ENCODE measurements around the gene ACSS3.

Gene ACSS3

GRCh38 chr12:81159856-81160255 is 82.0 kb downstream of the ACSS3 start:
- Histone ChIP-seq H3K27me3 (ENCODE audit: low read depth, low read length) (no peaks in the 10 kb centered on the region), H3K9ac (ENCODE audit: low read length) (no peak overlapping the region)
- no peak for TF ChIP-seq EZH2phosphoT487 (IDR thresholded peaks at IDR 0.05; ENCODE audit: low read depth)
- no peak for TF ChIP-seq CTCF (IDR thresholded peaks at IDR 0.05; ENCODE audit: low read depth, low read length)

GRCh38 chr12:81161680-81162079 is 83.8 kb downstream of the ACSS3 start:
- H3K4me3 ChIP-seq (ENCODE audit: low read length): no peak overlapping the region

More at GRCh38 chr12:81159856-81160255, 82.0 kb downstream of the ACSS3 start:
- Histone ChIP-seq H3K4me2 (ENCODE audit: low read length) (no peak overlapping the region), H3K27ac (ENCODE audit: low read length) (no peak overlapping the region), H3K79me2 (ENCODE audit: low read length) (no peaks in the 10 kb centered on the region), H3K9me3 (ENCODE audit: insufficient read depth, low read length) (no peaks in the 10 kb centered on the region), H2AFZ (ENCODE audit: low read depth, low read length) (no peak overlapping the region), H4K20me1 (ENCODE audit: insufficient read depth, low read length) (no peaks in the 10 kb centered on the region), H3K36me3 (replicated peaks; ENCODE audit: low read depth, low read length) (no peaks in the 10 kb centered on the region), H3K4me1 (ENCODE audit: low read length) (peaks cover 7% of the 10 kb centered on the region; the same call in 1 of the 2 replicates), H3K4me3 (ENCODE audit: low read length) (no peak overlapping the region)

GRCh38 chr12:81162391-81163136 is 84.7 kb downstream of the ACSS3 start:
- Histone ChIP-seq H2AFZ (ENCODE audit: low read depth, low read length) (no peak overlapping the region), H3K9me3 (ENCODE audit: insufficient read depth, low read length) (no peaks in the 10 kb centered on the region), H3K27me3 (ENCODE audit: low read depth, low read length) (no peaks in the 10 kb centered on the region), H3K9ac (ENCODE audit: low read length) (no peak overlapping the region), H3K4me2 (ENCODE audit: low read length) (no peak overlapping the region), H3K4me3 (ENCODE audit: low read length) (no peak overlapping the region), H3K79me2 (ENCODE audit: low read length) (no peaks in the 10 kb centered on the region), H3K36me3 (replicated peaks; ENCODE audit: low read depth, low read length) (no peaks in the 10 kb centered on the region), H4K20me1 (ENCODE audit: insufficient read depth, low read length) (no peaks in the 10 kb centered on the region), H3K27ac (ENCODE audit: low read length) (no peak overlapping the region), H3K4me1 (ENCODE audit: low read length) (peaks cover 23% of the 10 kb centered on the region)
- no peak for TF ChIP-seq EZH2phosphoT487 (IDR thresholded peaks at IDR 0.05; ENCODE audit: low read depth)
- TF ChIP-seq CTCF (IDR thresholded peaks at IDR 0.05; ENCODE audit: low read depth, low read length): no peak

More at GRCh38 chr12:81161680-81162079, 83.8 kb downstream of the ACSS3 start:
- Histone ChIP-seq H3K79me2 (ENCODE audit: low read length) (no peaks in the 10 kb centered on the region), H3K4me2 (ENCODE audit: low read length) (no peak overlapping the region), H2AFZ (ENCODE audit: low read depth, low read length) (no peak overlapping the region), H3K27me3 (ENCODE audit: low read depth, low read length) (no peaks in the 10 kb centered on the region), H3K27ac (ENCODE audit: low read length) (no peak overlapping the region), H4K20me1 (ENCODE audit: insufficient read depth, low read length) (no peaks in the 10 kb centered on the region), H3K36me3 (replicated peaks; ENCODE audit: low read depth, low read length) (no peaks in the 10 kb centered on the region), H3K4me1 (ENCODE audit: low read length) (peaks cover 16% of the 10 kb centered on the region), H3K9ac (ENCODE audit: low read length) (no peak overlapping the region), H3K9me3 (ENCODE audit: insufficient read depth, low read length) (no peaks in the 10 kb centered on the region)
- TF ChIP-seq CTCF (IDR thresholded peaks at IDR 0.05; ENCODE audit: low read depth, low read length) (no peak), EZH2phosphoT487 (IDR thresholded peaks at IDR 0.05; ENCODE audit: low read depth) (no peak)

- Histone ChIP-seq H3K9me3 (ENCODE audit: insufficient read depth, low read length) (no peaks in the 10 kb centered on the region), H3K9ac (ENCODE audit: low read length) (no peak overlapping the region)
- TF ChIP-seq EZH2phosphoT487 (IDR thresholded peaks at IDR 0.05; ENCODE audit: low read depth) (no peak), CTCF (IDR thresholded peaks at IDR 0.05; ENCODE audit: low read depth, low read length) (no peak)
Measured at GRCh38 chr12:81164827-81165226, 86.9 kb downstream of the ACSS3 start.

More at GRCh38 chr12:81164827-81165226, 86.9 kb downstream of the ACSS3 start:
- H3K4me1 ChIP-seq (ENCODE audit: low read length): peaks cover 23% of the 10 kb centered on the region
- no peak overlapping the region for H3K27ac ChIP-seq (ENCODE audit: low read length)
- no peaks in the 10 kb centered on the region for H3K36me3 ChIP-seq (replicated peaks; ENCODE audit: low read depth, low read length)
- no peaks in the 10 kb centered on the region for H4K20me1 ChIP-seq (ENCODE audit: insufficient read depth, low read length)
- H3K4me3 ChIP-seq (ENCODE audit: low read length): no peak overlapping the region
- no peaks in the 10 kb centered on the region for H3K27me3 ChIP-seq (ENCODE audit: low read depth, low read length)
- no peak overlapping the region for H2AFZ ChIP-seq (ENCODE audit: low read depth, low read length)
- H3K4me2 ChIP-seq (ENCODE audit: low read length): no peak overlapping the region
- H3K79me2 ChIP-seq (ENCODE audit: low read length): no peaks in the 10 kb centered on the region

Data from OCI-LY3 (cell line).